ENCODE results near the gene USP35.

DNA sequence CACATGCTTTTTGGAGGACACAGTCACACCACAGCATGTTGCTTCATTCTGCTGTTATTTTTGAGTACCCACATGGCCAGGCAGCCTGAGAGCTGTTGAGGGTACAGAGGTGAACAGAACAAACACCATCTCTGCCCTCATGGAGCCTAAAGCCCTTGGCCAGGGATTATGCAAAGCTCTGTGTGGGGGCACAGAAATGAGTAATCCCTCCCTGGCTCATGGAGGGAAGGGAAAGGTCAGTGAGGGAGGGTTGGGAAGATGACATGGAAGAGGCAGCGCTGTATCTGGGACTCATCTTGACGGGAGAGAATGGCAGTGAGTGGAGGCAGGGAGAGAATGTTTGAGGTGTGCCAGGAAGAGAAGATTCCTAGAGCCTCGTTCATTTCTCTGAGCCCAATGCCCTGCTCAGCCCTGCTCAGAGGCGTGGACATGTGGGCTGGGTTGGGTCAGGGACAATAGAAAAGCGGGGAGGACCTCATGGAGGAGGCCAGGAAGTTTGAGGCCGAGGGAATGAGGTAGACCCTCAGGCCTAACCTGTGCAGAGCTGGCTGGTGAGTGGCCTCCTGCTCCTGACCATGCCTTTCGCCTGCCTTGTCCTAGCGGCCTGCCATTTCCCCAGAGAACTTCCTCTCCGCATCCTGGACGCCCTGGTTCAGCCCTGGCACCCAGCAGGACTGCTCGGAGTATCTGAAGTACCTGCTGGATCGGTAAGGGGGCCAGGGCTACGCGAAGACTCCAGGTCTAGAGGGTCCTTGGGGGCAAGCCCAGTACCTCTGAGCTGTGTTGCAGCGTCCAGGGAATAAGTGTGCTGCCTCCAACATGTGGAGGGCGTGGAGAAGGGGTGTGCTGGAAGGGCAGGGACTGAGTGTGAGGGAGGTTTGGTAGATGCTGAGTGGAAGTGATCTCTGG is 19.8 kb downstream of the USP35 start:
- TF ChIP-seq POLR2A (IDR thresholded peaks at IDR 0.05), result no peak
- TF ChIP-seq, protein P1, sequence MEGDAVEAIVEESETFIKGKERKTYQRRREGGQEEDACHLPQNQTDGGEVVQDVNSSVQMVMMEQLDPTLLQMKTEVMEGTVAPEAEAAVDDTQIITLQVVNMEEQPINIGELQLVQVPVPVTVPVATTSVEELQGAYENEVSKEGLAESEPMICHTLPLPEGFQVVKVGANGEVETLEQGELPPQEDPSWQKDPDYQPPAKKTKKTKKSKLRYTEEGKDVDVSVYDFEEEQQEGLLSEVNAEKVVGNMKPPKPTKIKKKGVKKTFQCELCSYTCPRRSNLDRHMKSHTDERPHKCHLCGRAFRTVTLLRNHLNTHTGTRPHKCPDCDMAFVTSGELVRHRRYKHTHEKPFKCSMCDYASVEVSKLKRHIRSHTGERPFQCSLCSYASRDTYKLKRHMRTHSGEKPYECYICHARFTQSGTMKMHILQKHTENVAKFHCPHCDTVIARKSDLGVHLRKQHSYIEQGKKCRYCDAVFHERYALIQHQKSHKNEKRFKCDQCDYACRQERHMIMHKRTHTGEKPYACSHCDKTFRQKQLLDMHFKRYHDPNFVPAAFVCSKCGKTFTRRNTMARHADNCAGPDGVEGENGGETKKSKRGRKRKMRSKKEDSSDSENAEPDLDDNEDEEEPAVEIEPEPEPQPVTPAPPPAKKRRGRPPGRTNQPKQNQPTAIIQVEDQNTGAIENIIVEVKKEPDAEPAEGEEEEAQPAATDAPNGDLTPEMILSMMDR (IDR thresholded peaks at IDR 0.05), result no peak

All from adrenal gland (tissue), 5 donors.